ENCODE data around the gene GPR87.

DNA sequence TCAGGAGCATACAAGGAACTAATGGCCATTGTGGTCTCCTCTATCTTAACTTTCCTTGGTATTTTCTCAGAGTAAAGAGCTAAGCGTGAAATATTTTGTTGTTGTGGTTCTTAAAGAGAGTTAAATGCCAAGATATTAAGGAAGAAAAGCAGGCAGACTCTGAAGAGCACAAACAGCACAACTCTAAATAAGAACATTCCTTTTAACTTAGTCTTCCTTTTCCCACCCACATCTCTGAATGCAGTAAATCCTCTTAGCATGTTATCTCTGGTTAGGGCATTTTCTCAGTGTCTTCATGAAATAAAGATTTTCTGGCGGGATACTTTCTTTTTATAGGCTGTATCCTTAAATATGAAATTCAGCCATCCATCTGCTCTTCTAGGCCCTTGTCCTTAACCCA, 1.5 kb downstream of the GPR87 start:
- no peak for TF ChIP-seq CTCF (IDR thresholded peaks at IDR 0.05)
- TF ChIP-seq POLR2AphosphoS5 (IDR thresholded peaks at IDR 0.05), result no peak
- no peak for TF ChIP-seq POLR2A (IDR thresholded peaks at IDR 0.05)
- TF ChIP-seq EP300 (IDR thresholded peaks at IDR 0.05; ENCODE audit: low read depth), result no peak
